H9 (cell line): ENCODE data around the gene CRNKL1. TPM values are rescaled to one million over a fixed set of nuclear protein-coding genes. Genes with fewer than 3 reads are reported as not detected.
A peak's percentile ranks its signal among the peaks of the same experiment; 100 is the strongest.

Source experiments
- DNase-seq: peaks from one replicate; pipeline ENCODE4 v3.0.0-alpha.2; 2017
- H2AFZ ChIP-seq: one replicate; pipeline ENCODE4 v1.6.1; 2013; ENCODE audit warnings: mild to moderate bottlenecking, low read length, control low read depth, moderate library complexity
- H2AK5ac ChIP-seq: 2 replicates; pipeline ENCODE4 v1.6.1; 2013; ENCODE audit warnings: low read length, control low read depth, mixed read lengths; ENCODE audit not compliant: insufficient read length
- H2BK120ac ChIP-seq: one replicate; pipeline ENCODE4 v1.6.1; 2013; ENCODE audit warnings: low read depth, mild to moderate bottlenecking, low read length, control low read depth, inconsistent platforms; ENCODE audit not compliant: poor library complexity, severe bottlenecking
- H2BK12ac ChIP-seq: 2 replicates; pipeline ENCODE4 v1.6.1; 2013; ENCODE audit warnings: low read length, control low read depth, mixed read lengths, low read depth; ENCODE audit not compliant: insufficient read length
- H2BK15ac ChIP-seq: 2 replicates; pipeline ENCODE4 v1.6.1; 2013; ENCODE audit warnings: low read depth, low read length, control low read depth
- H2BK20ac ChIP-seq: one replicate; pipeline ENCODE4 v1.6.1; 2013; ENCODE audit warnings: low read depth, mild to moderate bottlenecking, low read length, control low read depth, inconsistent platforms; ENCODE audit not compliant: poor library complexity, severe bottlenecking
- H2BK5ac ChIP-seq: 2 replicates; pipeline ENCODE4 v1.6.1; 2013; ENCODE audit warnings: low read length, control low read depth, mixed read lengths; ENCODE audit not compliant: insufficient read length
- H3K14ac ChIP-seq: 2 replicates; pipeline ENCODE4 v1.6.1; 2013; ENCODE audit warnings: low read length, control low read depth; ENCODE audit not compliant: insufficient read depth
- H3K18ac ChIP-seq: 2 replicates; pipeline ENCODE4 v1.6.1; 2013; ENCODE audit warnings: low read depth, mild to moderate bottlenecking, mixed read lengths, low read length, control low read depth; ENCODE audit not compliant: insufficient read length
- H3K23ac ChIP-seq: 2 replicates; pipeline ENCODE4 v1.6.1; 2013; ENCODE audit warnings: low read length, control low read depth, mixed read lengths, low read depth; ENCODE audit not compliant: insufficient read length
- H3K23me2 ChIP-seq: 2 replicates; pipeline ENCODE4 v1.6.1; 2013; ENCODE audit warnings: low read depth, mild to moderate bottlenecking, mixed read lengths, low read length, control low read depth; ENCODE audit not compliant: insufficient read length, poor library complexity, severe bottlenecking
- H3K27ac ChIP-seq: 2 replicates; pipeline ENCODE4 v1.5.1; 2013; ENCODE audit warnings: low read length, control low read depth, mixed read lengths, low read depth; ENCODE audit not compliant: insufficient read length
- H3K27me3 ChIP-seq: 2 replicates; pipeline ENCODE4 v1.6.1; 2013; ENCODE audit warnings: low read length, control low read depth, inconsistent platforms; ENCODE audit not compliant: insufficient read depth
- H3K4ac ChIP-seq: 2 replicates; pipeline ENCODE4 v1.6.1; 2013; ENCODE audit warnings: low read depth, mild to moderate bottlenecking, control low read depth, inconsistent platforms, low read length, moderate library complexity
- H3K4me1 ChIP-seq: 2 replicates; pipeline ENCODE4 v1.6.1; 2013; ENCODE audit warnings: low read length, control low read depth, inconsistent platforms; ENCODE audit not compliant: insufficient read depth
- H3K4me2 ChIP-seq: 2 replicates; pipeline ENCODE4 v1.6.1; 2013; ENCODE audit warnings: low read length, control low read depth, mixed read lengths; ENCODE audit not compliant: insufficient read length, insufficient read depth
- H3K56ac ChIP-seq: 2 replicates; pipeline ENCODE4 v1.6.1; 2013; ENCODE audit warnings: low read depth, mild to moderate bottlenecking, mixed read lengths, low read length, control low read depth; ENCODE audit not compliant: insufficient read length
- H3K79me1 ChIP-seq: 2 replicates; pipeline ENCODE4 v1.6.1; 2013; ENCODE audit warnings: low read depth, mild to moderate bottlenecking, moderate library complexity, low read length, control low read depth, inconsistent platforms; ENCODE audit not compliant: insufficient read depth, poor library complexity, severe bottlenecking
- H3K79me2 ChIP-seq: 2 replicates; pipeline ENCODE4 v1.6.1; 2013; ENCODE audit warnings: low read length, control low read depth, inconsistent platforms; ENCODE audit not compliant: insufficient read depth
- H3K9ac ChIP-seq: 2 replicates; pipeline ENCODE4 v1.6.1; 2013; ENCODE audit warnings: low read length, control low read depth, mixed read lengths; ENCODE audit not compliant: insufficient read length; ENCODE audit errors: extremely low read depth
- H3K9me3 ChIP-seq: one replicate; pipeline ENCODE4 v1.6.1; 2013; ENCODE audit warnings: low read depth, low read length, inconsistent platforms; ENCODE audit not compliant: control insufficient read depth
- H3T11ph ChIP-seq: one replicate; pipeline ENCODE4 v1.6.1; 2013; ENCODE audit warnings: mild to moderate bottlenecking, low read length, control low read depth, inconsistent platforms
- H4K20me1 ChIP-seq: one replicate; pipeline ENCODE4 v1.6.1; 2013; ENCODE audit not compliant: control insufficient read depth, insufficient read length, insufficient read depth
- H4K5ac ChIP-seq: 2 replicates; pipeline ENCODE4 v1.6.1; 2013; ENCODE audit warnings: low read depth, mild to moderate bottlenecking, mixed read lengths, low read length, control low read depth; ENCODE audit not compliant: insufficient read length
- H4K8ac ChIP-seq: replicated peaks from 2 replicates; pipeline ENCODE4 v1.6.1; 2013; ENCODE audit warnings: low read length, control low read depth, mixed read lengths, low read depth; ENCODE audit not compliant: insufficient read length
- H4K91ac ChIP-seq: 2 replicates; pipeline ENCODE4 v1.6.1; 2013; ENCODE audit warnings: low read depth, mild to moderate bottlenecking, moderate library complexity, mixed read lengths, low read length, control low read depth; ENCODE audit not compliant: insufficient read length
- H3K27ac Mint-ChIP-seq, 3 experiments: 2 replicates in 2 of 3; 3 replicates in 1 of 3; pipeline ENCODE4 v1.8.0; 2020 to 2021; ENCODE audit warnings: mixed read lengths in 3 of 3, mild to moderate bottlenecking in 1 of 3, moderate library complexity in 1 of 3
- H3K27me3 Mint-ChIP-seq: 2 replicates; pipeline ENCODE4 v1.8.0; 2021; ENCODE audit warnings: low read depth, mild to moderate bottlenecking, moderate library complexity, mixed read lengths
- H3K36me3 Mint-ChIP-seq, 3 experiments: 2 replicates in 2 of 3; 3 replicates in 1 of 3; pipeline ENCODE4 v1.8.0; 2020 to 2021; ENCODE audit warnings: low read depth in 3 of 3, mixed read lengths in 3 of 3; ENCODE audit not compliant: insufficient read depth in 1 of 3
- H3K4me1 Mint-ChIP-seq, 2 experiments: 2 replicates each; pipeline ENCODE4 v1.8.0; 2020; ENCODE audit warnings: mixed read lengths in 2 of 2
- H3K4me3 Mint-ChIP-seq, 2 experiments: 2 replicates in 1 of 2; 3 replicates in 1 of 2; pipeline ENCODE4 v1.8.0; 2020 to 2021; ENCODE audit warnings: mild to moderate bottlenecking in 2 of 2, mixed read lengths in 2 of 2, moderate library complexity in 1 of 2
- H3K9me3 Mint-ChIP-seq, 2 experiments: 2 replicates in 1 of 2; 3 replicates in 1 of 2; pipeline ENCODE4 v1.8.0; 2020; ENCODE audit warnings: mild to moderate bottlenecking in 2 of 2, mixed read lengths in 2 of 2, moderate library complexity in 1 of 2
- CTCF ChIP-seq: fragments of 200-600 bp; sonication (generic); conservative IDR thresholded peaks from 3 replicates; pipeline ENCODE4 v1.8.0; 2021; ENCODE audit warnings: antibody characterized with exemption, mild to moderate bottlenecking
- WGBS: extraction: QIAGEN DNeasy Blood & Tissue Kit; methylation state at CpG from one replicate; pipeline ENCODE4 v1.1.7; 2013; ENCODE audit warnings: missing lambda C conversion rate, low lambda C conversion rate, mixed read lengths; ENCODE audit not compliant: insufficient read length; ENCODE audit errors: extremely low coverage; 5-methylcytosine and 5-hydroxymethylcytosine counted together
- total RNA-seq: library from RNA; stranded (reverse); gene quantifications from 2 replicates; pipeline ENCODE4 v1.2.1, GENCODE V29; 2021

CRNKL1 gene
- total RNA-seq, 1 experiment from 2014 or later: 30.2 TPM

GRCh38 chr20:19993958-19994669 is 58.2 kb downstream of the CRNKL1 start:
- H3K27me3 Mint-ChIP-seq: no peaks in the 10 kb centered on the region
- no peak overlapping the region for H2BK120ac ChIP-seq
- H3T11ph ChIP-seq: no peak overlapping the region
- no peak overlapping the region for H4K8ac ChIP-seq
- H3K23ac ChIP-seq: no peak overlapping the region
- no peak overlapping the region for H3K4ac ChIP-seq
- H3K9me3 Mint-ChIP-seq: no peaks in the 10 kb centered on the region
- no peak overlapping the region for H2AK5ac ChIP-seq
- no peak overlapping the region for H2BK15ac ChIP-seq
- H3K4me3 Mint-ChIP-seq: no peak overlapping the region
- H2BK12ac ChIP-seq: no peak overlapping the region
- no peaks in the 10 kb centered on the region for H3K79me2 ChIP-seq
- H3K36me3 Mint-ChIP-seq: no peaks in the 10 kb centered on the region
- H3K56ac ChIP-seq: no peak overlapping the region
- H3K4me1 Mint-ChIP-seq: peaks cover 14 to 22% of the 10 kb centered on the region in 2 experiments
- no peak overlapping the region for H3K18ac ChIP-seq
- H3K14ac ChIP-seq: 0 out of 2 replicates have a peak overlapping the region, but pooled peaks have one; percentile 42
- H3K27ac Mint-ChIP-seq: peak overlapping the region in 1 of 3 experiments; percentile 49; a peak in 2 of 7 replicates
- no peak for DNase-seq
- H3K27ac ChIP-seq: no peak overlapping the region
- H3K23me2 ChIP-seq: no peaks in the 10 kb centered on the region
- H4K20me1 ChIP-seq: no peaks in the 10 kb centered on the region
- H3K9ac ChIP-seq: no peak overlapping the region
- no peak overlapping the region for H2BK20ac ChIP-seq
- no peak overlapping the region for H2BK5ac ChIP-seq
- TF ChIP-seq CTCF: no peak
- H4K91ac ChIP-seq: no peak overlapping the region
- H4K5ac ChIP-seq: no peak overlapping the region
- no CpG with 5 or more reads among the region's 12 CpGs for WGBS
- no peak overlapping the region for H2AFZ ChIP-seq
- H3K4me1 ChIP-seq: peaks cover 4% of the 10 kb centered on the region; the same call in 1 of the 2 replicates
- no peak overlapping the region for H3K4me2 ChIP-seq
- H3K27me3 ChIP-seq: no peaks in the 10 kb centered on the region
- no peaks in the 10 kb centered on the region for H3K9me3 ChIP-seq
- no peaks in the 10 kb centered on the region for H3K79me1 ChIP-seq
